GM21528 (cell line): ENCODE results near the gene LRCH1.

Source experiments
- ATAC-seq: cut with Tn5 transposase; IDR thresholded peaks from one replicate; pipeline ENCODE4 v1.9.1; 2021; ENCODE audit warnings: mild to moderate bottlenecking, moderate library complexity; ENCODE audit not compliant: unreplicated experiment, low FRiP score

The LRCH1 gene

GRCh38 chr13:46609726-46610125 is 56.8 kb downstream of the LRCH1 start:
- no peak for ATAC-seq

- ATAC-seq: no peak
Measured at GRCh38 chr13:46612267-46612666, 59.3 kb downstream of the LRCH1 start.

DNA sequence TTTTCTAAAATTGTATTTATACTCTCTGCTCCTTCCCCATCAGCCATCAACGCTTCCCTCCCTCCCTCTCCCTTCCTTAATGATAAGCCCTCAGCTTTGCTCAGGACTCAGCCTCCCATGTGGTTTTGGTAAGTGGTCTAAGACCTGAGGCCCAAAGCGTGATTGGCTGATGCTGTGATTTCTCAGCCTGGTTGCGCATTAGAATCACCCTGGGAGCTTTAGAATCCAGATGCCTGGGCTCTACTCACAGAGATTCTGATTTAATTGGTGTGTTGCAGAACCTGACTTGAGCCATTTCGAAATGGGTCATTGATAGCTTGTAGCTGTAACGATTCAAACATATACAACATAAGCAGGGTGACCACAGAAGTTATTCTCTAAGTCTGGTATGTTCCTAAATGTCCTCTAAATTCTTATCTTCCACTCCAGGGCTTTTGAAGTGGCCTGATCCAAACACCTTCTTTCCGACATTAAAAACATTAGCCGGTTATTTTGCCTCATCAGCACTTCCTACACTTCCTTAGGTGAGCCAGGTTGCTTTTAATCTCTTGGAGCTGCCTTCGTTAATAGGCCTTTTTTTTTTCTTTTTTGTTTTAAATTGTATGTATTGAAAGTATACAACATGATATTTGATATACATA is 60.6 kb downstream of the LRCH1 start:
- ATAC-seq: no peak

DNA sequence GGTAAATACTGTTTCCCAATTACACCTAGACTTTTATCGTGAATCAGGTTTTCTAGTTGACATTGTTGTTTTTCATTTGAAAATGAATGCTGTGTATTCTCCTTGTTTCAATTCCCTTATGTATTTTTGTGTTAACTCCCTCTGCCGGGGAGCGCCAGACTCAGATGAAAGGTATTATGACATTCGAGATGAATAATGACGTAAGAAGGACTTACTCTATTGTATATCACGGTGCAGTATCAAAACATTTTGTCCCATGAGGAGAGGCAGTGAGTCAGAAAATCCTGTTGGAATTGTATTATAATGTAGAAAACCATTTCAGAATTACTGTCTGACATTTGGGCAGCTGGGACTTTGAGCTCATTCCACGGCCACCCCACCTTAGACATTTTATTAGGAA is 61.6 kb downstream of the LRCH1 start:
- ATAC-seq: no peak

GRCh38 chr13:46615888-46616531 is 63.0 kb downstream of the LRCH1 start:
- ATAC-seq: no peak

GRCh38 chr13:46617229-46617721 is 64.3 kb downstream of the LRCH1 start:
- no peak for ATAC-seq

DNA sequence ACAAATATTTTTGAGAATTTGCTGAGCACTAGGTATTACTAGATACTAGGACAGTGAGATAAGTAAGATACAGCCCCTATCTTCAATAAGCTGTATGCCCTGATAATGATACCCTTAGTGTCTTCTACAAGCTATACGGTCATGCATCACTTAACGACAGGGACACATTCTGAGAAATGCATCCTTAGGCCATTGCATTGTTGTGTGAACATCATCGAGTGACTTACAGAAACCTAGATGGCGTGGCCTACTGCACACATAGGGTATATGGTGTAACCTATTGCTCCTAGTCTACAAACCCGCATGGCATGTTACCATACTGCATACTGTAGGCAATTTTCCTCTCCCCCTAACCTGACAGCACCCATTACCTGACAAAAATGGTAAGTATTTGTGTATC is 64.9 kb downstream of the LRCH1 start:
- ATAC-seq: no peak

DNA sequence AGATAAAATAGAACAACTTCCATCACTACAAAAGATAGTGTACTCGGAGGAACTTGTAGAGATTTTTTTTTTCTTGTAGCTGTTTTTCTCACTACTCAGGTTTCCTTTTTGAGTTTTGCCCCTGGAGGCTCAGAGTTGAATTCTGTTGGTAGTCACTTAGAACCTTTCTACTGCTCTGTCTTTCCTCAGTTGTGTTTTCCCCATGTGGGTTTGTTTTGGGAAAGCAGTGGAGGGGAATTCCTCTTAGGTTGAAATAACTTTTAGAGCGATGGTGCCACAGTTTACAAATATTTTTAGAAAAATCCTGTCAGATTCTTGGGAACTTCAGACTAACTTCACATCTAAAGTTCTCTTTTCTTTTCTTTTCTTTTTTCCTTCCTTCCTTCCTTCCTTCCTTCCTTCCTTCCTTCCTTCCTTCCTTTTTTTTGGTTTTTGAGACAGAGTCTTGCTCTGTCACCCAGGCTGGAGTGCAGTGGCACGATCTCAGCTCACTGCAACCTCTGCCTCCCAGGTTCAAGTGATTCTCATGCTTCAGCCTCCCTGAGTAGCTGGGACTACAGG is 65.8 kb downstream of the LRCH1 start:
- no peak for ATAC-seq

DNA sequence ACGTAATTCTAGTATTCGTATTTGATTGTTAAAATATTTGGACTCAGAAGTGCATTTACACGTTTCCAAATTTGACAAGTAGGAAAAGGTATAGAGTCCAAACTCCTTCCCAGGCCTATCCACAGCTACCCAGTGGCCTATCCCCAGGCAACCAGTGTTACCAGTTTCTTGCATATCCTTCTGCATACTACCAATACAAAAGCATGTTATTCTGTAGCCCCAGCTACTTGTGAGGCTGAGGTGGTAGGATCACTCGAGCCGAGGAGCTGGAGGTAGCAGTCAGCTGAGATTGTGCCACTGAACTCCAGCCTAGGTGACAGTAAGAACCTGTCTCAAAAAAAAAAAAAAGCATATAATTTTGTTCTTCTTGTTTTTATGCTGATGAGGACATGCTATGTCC is 67.1 kb downstream of the LRCH1 start:
- ATAC-seq: no peak

- ATAC-seq: no peak
Measured at GRCh38 chr13:46620471-46620870, 67.5 kb downstream of the LRCH1 start.

DNA sequence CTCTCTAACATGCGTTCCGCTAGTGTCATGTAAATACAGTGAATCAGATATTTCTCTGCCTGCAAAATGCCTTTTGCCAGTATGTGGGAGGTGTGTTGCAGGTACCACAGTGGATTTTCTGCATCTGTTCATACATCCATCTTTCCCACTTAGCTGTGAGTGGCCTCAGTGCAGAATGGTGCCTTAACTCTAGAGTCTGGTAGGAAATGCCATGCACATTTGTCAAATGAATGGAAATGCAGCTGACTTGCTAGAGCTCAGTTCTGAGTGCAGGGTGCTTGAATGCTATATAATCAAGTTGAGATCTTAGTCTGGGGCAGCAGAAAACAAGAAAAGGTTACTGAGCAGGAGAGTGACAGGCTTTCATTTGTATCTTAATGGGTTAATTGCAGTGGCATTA is 68.2 kb downstream of the LRCH1 start:
- ATAC-seq: no peak

DNA sequence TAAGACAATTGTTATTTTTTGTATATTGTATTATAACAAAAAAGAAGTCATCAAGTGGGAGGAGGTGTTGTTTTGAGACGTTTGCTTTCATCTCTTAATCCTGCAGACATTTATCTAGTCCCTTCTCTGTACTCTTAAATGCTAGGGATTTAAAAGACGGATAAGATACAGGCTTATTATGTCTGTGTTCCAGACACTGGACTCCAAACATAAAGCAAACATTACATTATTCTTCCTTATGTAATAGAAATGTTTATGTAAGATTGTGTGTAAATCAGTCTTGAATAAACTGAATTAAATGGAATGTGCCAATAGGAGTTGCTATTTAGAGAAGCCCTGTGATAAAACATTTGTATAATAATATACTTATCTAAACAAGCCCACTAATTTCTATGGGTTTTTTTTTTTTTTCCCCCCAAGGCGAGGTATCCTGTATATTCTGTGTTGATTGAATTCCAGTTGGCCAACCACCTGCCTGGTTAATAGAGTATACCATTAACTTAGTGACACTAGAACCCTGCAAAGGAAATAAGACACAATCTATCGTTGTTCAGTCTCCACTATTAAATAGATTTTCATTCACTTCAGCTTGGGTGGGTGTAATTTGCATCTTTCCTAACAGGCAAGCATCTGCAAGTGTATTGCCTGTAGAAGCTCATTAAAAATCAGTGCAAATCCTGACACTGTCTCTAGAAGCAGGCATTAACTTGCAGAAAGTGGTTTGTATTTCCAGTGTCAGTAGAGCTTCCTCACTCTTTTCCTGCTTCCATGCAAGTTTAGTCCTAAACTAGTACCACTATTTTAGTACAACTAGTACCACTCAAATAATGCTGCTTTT is 69.0 kb downstream of the LRCH1 start:
- ATAC-seq: no peak

- no peak for ATAC-seq
Measured at GRCh38 chr13:46622630-46623256, 69.8 kb downstream of the LRCH1 start.

DNA sequence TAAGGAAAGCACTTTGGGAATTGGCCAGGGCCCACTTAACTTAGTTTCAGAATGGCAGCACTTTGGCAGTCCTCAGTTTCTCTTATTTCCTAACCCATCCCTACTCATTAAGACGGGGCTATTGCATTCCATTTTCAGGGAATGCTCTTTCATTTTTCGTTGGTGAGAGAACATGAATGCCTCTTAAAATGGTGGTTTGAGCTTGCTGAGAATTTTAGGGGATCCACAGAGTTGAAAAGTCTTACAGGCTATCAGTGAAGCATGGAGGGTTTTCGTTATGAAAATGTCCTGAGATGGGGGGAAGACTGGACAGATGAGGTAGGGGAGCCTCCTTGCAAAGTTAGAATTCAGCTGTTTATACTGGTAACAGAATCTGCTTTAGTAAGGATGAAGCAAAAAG is 71.4 kb downstream of the LRCH1 start:
- ATAC-seq: no peak

- no peak for ATAC-seq
Measured at GRCh38 chr13:46624821-46625220, 71.9 kb downstream of the LRCH1 start.

- ATAC-seq: no peak
Measured at GRCh38 chr13:46627462-46627861, 74.5 kb downstream of the LRCH1 start.

- no peak for ATAC-seq
Measured at GRCh38 chr13:46628622-46629365, 75.8 kb downstream of the LRCH1 start.

DNA sequence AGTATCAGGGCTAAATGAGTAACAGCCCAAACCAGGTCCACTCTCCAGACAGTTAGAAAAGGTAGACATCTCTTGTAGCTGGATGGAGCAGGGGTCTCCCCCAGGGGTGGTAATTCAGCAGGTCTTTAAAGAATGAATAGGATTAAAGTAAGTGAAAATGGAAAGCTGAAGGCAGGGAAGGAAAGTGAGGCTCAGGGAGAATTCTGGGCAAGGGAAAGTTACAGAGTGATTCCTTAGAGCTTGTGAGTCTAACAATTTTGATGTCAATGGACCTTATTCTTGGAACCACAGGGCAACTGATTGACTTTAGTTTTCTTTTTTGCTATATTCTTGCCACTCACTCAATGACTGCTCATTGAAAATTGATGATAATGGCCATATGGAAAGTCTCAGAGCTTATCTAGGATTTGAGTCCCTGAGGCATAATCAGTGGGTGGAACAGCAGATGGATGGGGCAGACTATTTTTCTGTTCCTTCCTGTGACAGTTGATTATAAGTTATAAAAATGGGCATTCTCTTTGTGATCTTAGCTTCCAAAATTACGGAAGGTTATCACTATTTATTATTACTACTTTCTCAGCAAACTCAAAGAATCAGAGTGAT is 76.9 kb downstream of the LRCH1 start:
- no peak for ATAC-seq

DNA sequence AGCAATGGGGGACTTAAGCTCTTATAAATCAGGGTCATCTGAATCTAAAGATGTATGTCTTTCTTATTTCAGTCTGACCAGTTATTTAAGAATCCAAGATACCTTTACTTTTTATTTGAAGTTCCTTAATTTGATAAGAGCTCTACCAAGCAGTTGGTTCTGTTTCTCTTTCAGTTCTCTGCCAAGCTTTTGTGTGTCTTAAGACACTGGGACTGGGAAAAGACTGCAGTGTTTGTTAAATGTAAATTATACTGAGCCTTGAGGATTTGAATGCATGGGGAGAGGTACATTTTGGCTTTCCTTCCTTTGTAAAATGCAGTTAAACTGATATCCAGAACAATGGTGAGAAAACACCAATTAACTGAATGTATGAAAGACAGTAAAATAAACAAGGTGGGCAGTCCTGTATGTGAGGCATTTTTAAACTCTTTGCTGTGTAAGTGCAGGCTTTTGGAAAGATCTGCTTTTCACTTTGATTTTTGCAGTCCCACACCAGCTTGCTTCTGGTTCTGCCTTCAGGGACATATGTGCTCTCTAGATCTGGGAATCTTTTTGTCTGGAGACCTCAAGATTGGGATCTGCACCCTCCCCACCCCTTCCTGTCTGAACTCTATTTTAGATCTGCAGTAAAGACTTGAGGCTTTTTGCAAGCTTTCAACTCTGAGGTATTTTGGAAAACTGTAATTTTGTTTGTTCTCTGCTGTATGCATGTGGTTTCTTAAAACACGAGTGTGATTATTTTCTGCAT is 77.6 kb downstream of the LRCH1 start:
- ATAC-seq: no peak
